HG02970 (cell line): ENCODE measurements around the gene PARD3B.

Source experiments
- ATAC-seq: cut with Tn5 transposase; IDR thresholded peaks from one replicate; pipeline ENCODE4 v1.9.1; 2021; ENCODE audit warnings: mild to moderate bottlenecking, moderate library complexity, moderate number of reproducible peaks; ENCODE audit not compliant: unreplicated experiment, low FRiP score

PARD3B gene

DNA sequence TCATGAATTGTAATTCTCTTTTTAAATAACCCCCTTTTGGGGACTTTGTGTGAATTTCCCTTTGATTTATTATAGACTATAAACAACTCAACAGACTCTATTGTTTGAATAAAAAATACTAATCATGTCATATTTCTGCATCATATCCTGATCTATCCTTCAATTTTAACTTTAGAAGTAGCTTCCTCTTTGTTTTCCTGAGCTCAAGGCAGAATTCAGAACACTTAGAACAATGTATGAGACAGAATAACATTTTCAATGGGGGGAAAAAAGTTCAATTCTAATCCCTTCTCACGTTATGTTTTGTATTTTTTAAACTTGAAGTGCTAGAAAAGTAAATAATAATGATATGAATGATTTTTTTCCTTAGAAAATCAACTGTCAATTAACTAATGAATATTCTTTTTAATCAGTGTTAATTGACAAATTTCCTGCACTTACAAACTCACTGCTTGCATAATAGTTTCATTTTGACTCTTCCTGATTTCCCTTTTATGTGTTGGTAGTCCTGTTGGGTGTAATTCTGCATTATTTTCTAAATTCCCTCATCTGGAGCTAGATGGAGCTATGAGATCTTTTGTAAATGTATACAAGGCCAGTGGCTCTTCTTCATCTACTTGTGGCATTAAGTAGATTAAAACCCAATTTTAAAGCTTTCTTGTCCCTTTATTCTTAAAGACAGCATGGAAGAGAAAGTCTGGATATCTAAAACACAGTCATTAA is 326.1 kb downstream of the PARD3B start:
- no peak for ATAC-seq

DNA sequence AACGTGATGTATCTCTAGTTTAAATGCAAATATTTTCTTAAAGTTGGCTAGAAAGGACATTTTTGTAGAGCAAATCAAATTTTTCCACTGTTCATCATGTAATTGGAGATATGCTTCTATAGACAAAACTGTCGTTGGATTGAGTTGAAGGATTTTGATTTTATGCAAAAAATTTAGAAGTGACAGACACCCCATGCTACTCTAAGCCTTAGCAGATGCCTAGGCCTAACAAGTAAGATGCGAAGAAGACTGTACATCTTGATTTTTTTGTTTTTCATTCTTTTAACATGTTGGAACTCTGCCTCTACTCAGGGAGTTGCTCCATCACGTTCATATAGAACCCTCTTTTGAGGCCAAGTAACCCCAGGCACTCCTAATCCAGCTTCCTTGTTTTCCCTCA is 331.0 kb downstream of the PARD3B start:
- no peak for ATAC-seq

DNA sequence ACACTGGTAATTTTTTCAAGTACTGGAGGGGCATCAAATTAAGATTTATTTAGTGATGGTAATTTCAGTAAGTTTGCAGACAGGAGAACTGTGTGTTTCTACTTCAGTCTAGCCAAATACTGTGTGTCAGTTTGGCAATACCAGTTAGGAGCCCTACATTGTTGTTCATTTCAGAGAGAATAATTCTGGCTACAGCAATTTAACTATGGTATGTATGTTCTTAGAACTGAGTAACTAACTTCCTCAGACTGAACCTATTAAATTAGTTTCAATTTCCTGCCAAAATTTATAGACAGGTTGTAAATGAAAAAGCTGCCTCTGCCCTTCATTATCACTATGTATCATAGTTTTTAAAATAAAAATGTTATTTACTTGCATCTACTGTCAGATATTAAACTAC is 332.4 kb downstream of the PARD3B start:
- no peak for ATAC-seq

DNA sequence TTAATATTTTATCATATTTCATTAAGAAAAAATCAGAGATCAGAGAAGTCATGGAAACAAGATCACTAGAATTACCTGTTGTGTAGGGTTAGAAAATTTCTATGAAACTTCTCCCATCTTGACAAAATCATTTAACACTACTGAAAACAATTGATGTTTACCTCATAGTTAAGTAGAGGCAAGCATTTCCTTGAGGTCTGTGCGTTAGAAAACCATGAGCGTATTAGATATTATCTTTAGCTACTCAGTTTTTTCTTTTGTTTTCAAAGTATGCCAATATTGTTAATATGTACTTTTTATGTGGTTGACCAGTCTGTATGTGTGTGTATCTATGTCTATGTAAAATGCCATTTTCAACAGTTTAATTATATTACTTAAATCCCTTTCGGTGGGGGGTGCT is 335.7 kb downstream of the PARD3B start:
- ATAC-seq: no peak

DNA sequence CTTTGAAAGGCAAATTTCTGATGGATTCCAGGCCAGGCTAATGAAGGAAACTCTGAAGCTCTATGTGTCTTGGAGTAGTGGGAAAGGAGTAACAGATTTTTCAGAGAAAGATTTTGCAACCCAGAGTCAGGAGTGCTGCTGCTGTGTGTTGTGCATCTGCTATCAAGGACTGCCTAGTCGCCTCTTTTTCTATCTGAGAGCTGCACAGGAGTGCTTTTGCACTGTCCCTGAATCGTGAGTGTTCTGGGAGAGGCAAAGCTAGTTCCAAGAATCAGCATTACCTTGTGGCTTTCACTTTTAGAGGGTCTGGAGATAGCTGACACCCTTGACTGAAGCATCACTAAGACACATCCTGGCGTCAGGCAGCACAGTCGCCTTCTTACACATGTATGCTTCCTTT is 336.4 kb downstream of the PARD3B start:
- no peak for ATAC-seq

DNA sequence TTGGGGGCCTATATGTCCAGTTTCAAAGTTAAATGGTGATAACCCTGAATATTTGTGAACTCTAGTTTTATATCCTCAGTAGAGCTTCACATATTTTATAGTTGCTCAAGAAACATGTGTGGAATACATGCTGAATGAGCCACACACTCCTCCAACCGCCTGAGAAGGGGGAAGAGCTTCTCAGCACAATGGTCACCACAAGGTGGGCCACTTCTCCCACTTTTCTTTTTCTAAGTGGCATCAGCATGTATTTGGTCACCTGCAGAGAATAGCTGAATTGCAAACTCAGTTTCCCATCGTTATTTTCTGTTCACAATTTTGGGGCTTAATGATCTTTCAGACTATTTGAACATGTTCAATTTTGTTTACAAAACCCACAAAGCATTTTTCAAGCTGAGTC is 340.5 kb downstream of the PARD3B start:
- no peak for ATAC-seq

DNA sequence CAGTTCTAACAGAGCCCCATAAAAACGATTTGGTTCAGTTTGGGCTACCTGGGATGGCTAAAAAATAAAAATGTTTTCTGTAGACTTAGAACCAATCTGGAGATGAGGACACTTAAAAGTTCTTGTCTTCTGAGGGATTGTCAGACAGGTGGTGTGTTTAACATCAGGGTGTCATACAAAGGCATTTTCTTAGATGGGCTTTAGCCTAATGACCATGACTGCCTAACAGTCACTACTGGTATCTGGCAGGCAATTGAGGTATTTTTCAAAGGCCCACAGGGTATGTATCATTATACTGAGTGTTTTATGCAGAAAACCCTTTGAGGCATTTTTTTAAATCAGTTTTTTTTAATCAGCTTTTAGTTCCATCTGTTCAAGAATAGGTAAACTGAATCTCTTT is 341.4 kb downstream of the PARD3B start:
- no peak for ATAC-seq

DNA sequence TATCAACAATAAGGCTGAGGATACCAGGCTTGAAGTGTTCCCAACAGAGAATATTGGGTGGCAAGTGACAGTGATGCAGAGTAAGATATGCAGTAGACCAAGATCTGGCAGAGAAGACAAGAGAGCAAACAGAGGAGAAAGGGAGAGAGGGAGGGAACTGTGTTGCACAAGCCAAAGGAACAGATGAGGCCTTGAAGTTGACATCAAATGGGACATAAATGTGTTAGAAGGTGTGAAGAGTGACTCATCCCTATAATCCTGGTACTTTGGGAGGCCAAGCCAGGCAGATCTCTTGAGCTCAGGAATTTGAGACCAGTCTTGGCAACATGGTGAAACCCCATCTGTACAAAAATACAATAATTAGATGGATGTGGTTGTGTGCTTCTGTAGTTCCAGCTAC is 342.9 kb downstream of the PARD3B start:
- ATAC-seq: no peak

DNA sequence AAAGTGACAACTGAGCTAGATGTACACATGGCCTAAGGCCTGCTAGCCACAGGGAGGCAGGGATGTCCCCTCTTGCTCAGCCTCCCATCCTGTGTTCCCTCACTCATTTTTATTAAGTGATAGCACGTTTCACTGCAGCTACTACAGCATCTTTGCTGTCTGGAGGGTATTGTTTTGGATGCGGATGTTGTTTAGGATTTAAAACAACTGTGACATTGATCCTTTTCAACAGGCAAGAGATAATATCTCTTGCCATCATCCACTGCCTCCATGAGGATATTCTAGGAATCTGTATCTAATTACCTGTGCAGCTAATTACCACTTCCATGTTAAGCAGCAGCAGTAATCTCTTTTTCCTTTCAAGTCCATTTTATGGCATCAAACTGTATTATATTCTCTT is 345.4 kb downstream of the PARD3B start:
- ATAC-seq: no peak

DNA sequence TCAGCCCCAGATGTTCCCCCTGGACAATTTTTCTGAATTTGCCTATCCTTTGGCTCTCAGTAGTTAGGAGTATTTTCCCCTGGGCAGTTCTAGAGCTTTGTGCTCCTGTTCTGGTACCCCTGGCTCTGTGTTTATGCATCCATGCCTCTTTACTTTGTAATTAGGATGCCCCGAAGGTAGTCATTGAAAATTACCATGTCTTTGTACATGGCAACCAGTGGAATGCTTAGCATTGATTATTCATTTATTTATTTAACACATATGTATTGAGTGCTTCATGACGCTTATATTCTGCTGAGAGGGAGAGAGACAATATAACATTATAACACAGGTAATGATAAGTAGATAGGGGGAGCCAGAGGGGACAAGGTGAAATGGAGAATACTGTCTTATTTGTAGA is 346.5 kb downstream of the PARD3B start:
- no peak for ATAC-seq

DNA sequence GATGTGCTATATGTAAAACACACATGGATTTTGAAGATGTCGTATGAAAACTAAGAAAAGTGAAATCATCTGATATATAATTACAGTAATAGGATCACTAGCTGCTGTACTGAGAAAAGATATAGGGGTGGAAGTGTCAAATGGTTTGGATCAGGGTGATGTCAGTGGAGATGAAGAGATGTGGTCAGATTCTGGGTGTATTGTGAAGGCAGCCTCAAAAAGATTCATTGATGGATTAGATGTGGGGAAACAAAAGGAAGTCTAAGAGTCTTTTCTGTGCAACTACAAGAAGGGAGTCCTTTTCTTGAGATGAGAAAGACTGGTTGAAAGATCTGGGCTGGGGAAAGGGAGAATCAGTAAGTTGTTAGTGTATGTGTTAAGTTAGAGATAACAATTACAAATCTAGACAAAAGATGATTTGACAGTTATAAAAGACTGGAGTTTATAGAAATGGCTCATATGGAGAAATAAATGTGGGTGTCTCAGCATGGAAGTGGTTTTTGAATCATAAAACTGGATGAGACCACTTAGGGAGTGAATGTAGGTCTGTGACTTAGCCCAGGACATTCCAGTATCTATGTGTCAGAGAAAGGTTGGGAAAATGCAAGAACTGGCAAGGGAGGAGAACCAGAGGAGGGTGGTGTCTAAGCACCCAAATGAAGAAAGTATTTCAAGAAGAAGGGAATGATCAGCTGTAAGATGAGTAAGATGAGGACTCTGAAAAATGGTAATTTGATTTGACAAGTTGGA is 347.4 kb downstream of the PARD3B start:
- no peak for ATAC-seq

DNA sequence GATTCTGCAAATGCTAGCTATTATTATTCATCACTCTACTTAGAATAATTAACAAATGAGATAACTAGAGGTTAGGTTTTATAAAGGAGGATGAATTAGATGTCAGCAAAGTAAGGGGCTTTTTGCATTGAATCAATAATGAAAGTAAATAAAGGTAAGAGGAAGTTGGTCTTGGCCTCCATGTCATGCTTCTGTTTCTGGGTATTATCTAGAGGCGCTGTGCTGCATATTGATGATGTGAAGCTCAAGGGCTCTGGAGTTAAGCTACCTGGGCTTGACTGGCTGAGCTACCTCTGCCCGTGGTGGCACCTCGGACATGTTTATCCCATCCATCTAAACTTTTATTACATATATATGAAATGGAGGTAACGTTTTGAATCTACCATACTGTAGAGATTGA is 350.9 kb downstream of the PARD3B start:
- ATAC-seq: no peak

DNA sequence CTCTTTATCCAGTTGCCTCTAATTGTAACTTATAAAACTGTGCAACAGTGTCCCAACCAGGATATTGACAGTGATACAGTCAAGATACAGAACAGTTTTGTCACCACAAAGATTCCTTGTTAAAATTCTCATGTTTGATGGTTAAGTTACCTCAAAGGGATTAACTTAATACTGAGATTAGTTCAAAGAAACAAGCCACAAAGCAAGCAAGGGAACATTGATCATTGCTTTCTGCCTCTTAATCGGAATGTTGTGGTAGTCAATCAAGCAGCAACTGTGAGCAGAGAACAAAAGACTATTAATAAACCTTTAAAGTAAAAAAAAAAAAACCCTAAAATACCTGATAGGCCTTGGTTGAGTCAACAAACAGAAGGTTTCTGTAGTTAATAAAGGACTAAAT is 352.3 kb downstream of the PARD3B start:
- ATAC-seq: no peak

DNA sequence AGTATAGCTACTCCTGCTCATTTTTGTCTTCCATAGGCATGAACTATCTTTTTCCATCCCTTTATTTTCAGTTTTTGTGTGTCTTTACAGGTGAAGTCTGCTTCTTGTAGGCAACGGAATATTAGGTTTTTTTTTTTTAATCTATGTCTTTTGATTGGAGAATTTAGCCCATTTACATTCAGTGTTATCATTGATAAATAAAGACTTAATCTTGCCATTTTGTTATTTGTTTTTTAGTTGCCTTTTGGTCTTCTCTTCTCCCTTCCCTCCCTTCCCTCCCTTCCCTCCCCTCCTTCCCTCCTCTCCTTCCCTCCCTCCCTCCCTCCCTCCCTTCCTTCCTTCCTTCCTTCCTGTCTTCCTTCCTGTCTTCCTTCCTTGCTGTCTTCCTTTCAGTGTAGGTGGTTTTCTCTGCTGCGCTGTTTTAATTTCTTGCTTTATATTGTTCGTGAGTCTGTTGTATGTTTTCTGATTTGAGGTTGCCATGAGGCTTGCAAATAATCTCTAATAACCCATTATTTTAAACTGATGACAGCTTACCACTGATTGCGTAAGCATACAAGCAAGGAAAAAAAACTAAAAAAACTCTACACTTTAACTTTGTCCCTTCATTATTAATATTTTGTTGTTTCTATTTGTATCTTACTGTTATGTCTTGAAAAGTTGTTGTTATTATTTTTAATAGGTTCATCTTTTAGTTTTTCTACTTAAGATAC is 353.8 kb downstream of the PARD3B start:
- ATAC-seq: no peak

DNA sequence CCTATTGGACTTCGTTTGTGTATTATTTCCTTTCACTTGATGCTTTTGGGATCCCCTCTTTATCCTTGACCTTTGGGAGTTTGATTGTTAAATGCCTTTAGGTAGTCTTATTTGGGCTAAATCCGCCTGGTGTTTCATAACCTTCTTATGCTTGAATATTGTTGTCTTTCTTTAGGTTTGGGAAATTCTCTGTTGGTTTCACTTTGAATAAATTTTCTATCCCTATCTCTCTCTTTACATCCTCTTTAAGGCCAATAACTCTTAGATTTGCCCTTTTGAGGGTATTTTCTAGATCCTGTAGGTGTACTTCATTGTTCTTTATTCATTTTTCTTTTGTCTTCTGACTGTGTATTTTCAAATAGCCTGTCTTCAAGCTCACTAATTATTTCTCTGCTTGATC is 354.7 kb downstream of the PARD3B start:
- no peak for ATAC-seq

DNA sequence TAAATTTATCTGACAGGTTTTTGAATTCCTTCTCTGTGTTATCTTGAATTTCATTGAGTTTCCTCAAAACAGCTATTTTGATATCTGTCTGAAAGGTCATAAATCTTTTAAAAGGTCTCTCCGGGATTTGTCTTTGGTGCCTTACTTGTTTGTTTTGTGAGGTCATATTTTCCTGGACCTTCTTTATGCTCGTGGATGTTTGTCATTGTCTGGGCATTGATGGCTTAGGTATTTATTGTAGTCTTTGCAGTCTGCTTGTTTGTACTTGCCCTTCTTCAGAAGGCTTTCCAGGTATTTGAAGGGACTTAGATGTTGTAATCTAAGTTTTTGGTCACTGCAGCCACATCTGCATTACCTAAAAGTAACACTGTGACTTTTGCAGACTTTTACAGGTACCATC is 355.2 kb downstream of the PARD3B start:
- no peak for ATAC-seq

DNA sequence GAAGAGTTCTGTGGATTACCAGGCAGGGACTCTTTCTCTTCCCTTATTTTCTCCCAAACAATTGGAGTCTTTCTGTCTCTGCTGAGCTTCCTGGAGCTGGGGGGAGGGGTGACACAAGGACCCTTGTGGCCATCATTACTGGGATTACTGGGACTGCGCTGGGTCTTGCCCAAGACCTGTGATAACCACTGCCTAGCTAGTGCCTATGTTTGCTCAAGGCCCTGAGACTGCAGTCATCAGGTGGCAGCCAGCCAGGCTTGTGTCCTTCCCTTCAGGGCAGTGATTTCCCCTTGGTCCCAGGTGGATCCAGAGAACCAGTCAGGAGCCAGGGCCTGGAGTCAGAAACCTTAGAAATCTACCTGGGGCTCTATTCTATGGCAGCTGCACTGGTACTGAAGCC is 355.6 kb downstream of the PARD3B start:
- ATAC-seq: no peak

DNA sequence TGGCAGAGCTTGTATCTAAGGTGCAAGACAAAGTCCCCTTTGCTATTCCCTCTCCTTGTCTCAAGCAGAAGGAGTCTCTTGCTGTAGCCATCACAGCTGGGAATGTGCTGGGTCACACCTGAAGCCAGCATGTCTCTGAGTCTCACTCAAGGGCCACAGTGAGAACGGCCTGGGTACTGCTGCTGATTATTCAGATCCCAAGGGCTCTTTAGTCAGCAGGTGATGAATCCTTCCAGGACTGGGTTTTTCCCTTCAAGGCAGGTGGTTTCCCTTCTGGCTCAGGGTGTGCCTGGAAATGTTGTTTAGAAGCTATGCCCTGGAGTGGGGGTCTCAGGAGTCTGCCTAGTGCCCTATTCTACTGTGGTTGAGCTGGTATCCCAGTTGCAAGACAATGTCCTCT is 356.3 kb downstream of the PARD3B start:
- no peak for ATAC-seq

DNA sequence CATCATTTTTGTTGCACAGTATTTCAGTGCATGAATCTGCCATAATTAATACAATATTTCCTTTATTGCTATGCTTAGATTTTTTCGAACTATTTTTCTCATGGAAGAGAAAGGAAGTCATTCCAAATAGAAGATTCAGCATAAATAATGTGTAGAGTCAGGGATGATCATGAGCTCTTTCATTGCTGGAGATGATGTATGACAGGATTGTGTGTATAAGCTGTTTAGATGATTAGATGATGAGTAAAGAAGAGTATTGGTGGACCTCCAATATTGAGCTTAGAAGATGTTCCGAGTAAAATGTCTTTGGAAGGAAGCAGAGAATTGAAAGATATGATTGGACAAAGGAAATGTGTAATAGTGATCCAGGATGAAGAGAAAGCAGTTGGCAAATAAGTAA is 364.5 kb downstream of the PARD3B start:
- no peak for ATAC-seq

DNA sequence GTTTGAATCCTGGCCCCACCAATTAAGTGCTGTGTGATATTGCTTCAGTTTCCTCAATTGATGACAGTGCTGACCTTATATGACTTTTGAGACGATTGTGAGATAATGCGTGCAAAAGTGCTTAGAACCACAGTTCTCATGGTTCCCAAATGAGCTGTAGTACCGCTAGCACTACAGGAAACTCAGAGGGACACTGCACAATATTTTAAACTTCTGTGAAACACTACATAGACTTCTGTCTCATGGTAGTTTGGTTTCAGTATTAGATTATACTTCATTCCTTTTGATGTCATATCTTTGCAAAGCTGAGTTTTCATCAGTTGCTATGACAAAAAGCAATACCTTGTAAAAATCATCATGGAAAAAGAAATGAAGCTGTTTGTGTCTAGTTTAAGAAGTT is 368.0 kb downstream of the PARD3B start:
- no peak for ATAC-seq

DNA sequence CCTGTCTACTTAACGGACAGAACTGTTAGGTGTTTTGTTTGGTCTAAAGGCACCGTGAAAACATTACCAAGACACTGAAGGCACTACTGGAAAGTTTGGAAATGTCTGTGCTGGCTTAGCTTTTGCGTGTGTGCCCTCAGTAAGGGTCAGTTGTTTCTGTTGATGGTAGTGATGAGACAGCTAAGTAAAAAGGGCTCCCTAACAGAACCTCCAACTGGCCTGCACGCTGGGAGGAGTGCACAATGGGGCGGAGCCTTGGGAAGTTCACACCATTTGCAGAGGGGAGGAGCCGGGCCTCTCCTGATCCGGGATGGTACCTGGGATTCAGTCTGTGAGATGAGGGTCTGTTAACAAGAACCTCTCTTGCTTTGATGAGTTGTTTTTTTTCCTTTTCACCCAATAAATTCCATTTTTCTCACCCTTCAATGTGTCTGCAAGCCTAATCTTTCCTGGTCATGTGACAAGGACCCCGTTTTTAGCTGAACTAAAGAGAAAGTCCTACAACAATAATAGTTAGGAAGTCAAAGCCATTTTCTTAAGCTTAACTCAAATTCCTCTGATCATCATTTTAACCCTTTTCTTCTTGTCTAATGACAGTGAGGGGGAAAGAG is 368.7 kb downstream of the PARD3B start:
- ATAC-seq: no peak
